ENCODE results near the gene CDKN1B.

The CDKN1B gene

DNA sequence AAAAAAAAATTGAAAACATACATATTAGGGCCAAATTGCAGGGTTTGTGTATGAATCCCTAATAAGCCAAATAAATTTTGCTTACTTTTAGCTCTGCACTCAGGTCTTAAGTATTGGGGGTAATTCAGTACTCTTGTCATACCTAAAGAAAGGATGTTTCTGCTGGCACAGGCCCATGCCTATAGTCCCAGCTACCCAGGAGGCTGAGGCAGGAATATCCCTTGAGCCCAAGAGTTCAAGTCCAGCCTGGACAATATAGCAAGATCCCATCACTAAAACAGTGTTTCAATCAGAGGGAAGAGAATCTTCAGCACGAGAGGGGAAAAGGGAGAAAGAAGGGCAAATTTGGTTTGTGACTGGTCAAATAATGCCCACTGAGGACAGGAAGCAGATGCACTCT, 17.8 kb upstream of the CDKN1B start:
- ChIA-PET POLR2A (no interaction called here), CTCF (interaction anchor here (1.0 to 1.4 kb wide), 2 partner anchors 16 to 323 kb away, joined by 3 to 5 read pairs; no protein-coding TSS in a partner anchor)
- TF ChIP-seq, protein P1, sequence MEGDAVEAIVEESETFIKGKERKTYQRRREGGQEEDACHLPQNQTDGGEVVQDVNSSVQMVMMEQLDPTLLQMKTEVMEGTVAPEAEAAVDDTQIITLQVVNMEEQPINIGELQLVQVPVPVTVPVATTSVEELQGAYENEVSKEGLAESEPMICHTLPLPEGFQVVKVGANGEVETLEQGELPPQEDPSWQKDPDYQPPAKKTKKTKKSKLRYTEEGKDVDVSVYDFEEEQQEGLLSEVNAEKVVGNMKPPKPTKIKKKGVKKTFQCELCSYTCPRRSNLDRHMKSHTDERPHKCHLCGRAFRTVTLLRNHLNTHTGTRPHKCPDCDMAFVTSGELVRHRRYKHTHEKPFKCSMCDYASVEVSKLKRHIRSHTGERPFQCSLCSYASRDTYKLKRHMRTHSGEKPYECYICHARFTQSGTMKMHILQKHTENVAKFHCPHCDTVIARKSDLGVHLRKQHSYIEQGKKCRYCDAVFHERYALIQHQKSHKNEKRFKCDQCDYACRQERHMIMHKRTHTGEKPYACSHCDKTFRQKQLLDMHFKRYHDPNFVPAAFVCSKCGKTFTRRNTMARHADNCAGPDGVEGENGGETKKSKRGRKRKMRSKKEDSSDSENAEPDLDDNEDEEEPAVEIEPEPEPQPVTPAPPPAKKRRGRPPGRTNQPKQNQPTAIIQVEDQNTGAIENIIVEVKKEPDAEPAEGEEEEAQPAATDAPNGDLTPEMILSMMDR (IDR thresholded peaks at IDR 0.05; ENCODE audit: control extremely low read depth, extremely low read depth, low read depth, missing control alignments) = no peak
- DNase-seq (ENCODE audit: extremely low spot score) = no peak

DNA sequence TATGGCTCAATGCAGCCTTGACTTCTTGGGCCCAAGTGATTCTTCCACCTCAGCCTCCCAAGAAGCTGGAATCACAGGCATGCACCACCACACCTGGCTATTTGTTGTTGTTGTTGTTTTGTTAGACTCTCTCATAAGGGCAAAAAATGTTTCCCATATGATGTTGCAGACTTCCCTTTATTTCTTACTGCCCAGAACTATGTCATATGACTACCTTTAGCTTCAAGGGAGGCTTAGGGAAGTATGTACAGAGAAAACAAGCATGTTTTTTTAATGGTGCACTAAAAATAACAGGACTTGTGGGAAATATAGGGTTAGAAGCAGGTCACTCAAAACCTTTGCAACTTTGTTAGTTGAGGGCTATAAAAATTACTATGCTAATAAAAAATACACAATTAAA, 16.9 kb upstream of the CDKN1B start:
- ChIA-PET CTCF (interaction anchor here (1.4 to 2.1 kb wide), 2 partner anchors 136 to 324 kb away, joined by 3 to 8 read pairs; no protein-coding TSS in a partner anchor), POLR2A (no interaction called here)
- DNase-seq (ENCODE audit: extremely low spot score) = no peak
- TF ChIP-seq, protein P1 (IDR thresholded peaks at IDR 0.05; ENCODE audit: control extremely low read depth, extremely low read depth, low read depth, missing control alignments) = no peak

DNA sequence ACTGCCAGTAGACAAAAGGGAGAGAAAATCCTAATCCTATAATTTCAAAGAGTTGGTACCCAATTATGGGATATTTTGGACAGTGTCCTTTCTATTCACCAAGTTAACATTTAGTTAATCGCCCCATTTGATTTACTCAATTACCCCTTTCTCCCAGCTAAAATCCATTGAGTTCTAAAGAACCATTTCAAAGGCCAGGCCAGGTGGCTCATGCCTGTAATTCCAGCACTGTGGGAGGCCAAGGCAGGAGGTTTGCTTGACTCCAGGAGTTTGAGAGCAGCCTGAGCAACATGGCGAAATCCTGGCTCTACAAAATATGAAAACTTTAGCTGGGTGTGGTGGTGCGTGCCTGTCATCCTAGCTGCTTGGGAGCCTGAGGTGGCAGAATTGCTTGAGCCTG, 15.7 kb upstream of the CDKN1B start:
- TF ChIP-seq, protein P1 (IDR thresholded peaks at IDR 0.05; ENCODE audit: control extremely low read depth, extremely low read depth, low read depth, missing control alignments) = no peak
- ChIA-PET POLR2A (no interaction called here), CTCF (interaction anchor here (0.7 to 2.3 kb wide), 5 partner anchors 10 to 325 kb away, joined by 3 to 9 read pairs (median 6); no protein-coding TSS in a partner anchor)
- DNase-seq (ENCODE audit: extremely low spot score) = no peak

DNA sequence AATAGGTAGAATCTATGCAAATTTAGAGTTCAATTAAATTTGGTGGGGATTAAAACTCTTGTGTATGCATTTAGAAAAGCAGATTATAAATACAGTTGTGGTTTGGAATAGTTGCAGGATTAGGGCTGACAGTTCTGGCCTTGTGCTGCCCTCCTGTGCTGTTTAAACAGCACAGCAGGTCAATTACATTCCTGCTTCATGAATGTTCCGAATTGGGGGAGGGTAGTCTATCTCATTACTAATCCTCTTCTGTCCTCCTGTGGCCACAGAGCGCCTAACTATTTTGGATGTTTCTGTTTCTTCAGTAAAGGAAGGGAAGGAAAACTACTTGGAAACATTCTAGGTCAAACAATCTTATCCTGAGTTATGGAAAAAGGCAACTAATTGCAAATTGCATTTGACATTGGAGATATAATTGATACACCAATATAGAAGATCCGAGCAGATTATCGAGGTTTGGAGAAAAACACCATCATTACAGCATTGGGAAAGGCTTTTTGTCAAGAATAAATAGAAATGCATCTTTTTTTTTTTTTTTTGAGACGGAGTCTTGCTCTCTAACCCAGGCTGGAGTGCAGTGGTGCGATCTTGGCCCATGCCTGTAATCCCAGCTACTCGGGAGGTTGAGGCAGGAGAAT, 12.5 kb upstream of the CDKN1B start:
- ChIA-PET CTCF (interaction anchor here (1.0 to 2.1 kb wide), 11 partner anchors 9 to 377 kb away, joined by 3 to 9 read pairs (median 3); no protein-coding TSS in a partner anchor), POLR2A (no interaction called here)
- peak; percentile 42 for DNase-seq (ENCODE audit: extremely low spot score)
- TF ChIP-seq, protein P1 (IDR thresholded peaks at IDR 0.05; ENCODE audit: control extremely low read depth, extremely low read depth, low read depth, missing control alignments) = peak; percentile 78

DNA sequence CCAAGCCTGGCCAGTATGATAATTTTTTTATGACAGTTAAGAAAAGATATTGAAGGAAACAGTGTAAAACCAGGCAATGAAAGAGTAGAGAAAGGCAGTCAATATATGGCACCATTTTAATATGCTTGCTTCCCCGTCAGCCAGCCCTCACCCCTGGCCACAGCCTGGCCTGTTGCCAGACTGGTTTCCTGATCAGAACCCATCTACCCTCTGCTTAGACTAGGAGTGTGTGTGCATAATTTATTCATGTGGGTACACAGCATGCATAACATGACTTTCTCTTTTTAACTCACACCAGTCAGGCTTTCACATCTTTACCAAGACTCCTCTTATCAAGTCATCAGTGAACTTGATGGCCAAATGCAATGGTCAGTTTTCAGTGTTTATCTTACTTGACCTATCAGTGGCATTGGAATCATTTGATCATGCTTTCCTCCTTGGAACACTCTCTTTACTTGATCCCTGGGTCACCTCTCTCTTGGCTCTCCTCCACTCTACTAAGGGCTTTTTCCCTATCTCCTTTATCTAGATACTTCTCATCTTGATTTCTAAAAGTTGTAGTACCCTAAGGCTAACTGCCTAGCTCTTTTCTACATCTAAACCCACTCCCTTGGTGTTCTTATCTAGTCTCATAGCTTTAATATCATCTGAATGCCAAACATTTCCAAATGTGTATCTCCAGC, 11.2 kb upstream of the CDKN1B start:
- POLR2A ChIA-PET = no interaction called here
- DNase-seq (ENCODE audit: extremely low spot score) = no peak
- CTCF ChIA-PET = interaction anchor here (0.7 to 2.1 kb wide), 8 partner anchors 8 to 379 kb away, joined by 3 to 9 read pairs (median 4); partner anchors contain the start of gene CDKN1B

DNA sequence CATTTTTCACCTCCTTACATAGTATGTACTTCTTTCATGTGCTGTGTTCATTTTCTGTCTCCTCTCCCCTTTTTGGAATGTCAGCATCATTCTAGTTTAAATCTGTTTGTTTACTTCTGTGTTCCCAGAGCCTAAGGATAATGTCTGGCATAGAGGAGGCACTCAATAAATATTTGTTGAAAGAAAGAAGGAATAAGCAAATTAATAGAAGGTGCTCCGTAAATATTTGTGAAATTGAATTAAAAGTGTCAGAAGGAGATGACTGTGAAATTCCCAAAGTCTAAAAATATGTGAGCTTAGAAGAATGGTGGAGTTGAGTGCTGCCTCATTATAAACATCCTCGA, 3.3 kb upstream of the CDKN1B start:
- TF ChIP-seq, protein P1 (IDR thresholded peaks at IDR 0.05; ENCODE audit: control extremely low read depth, extremely low read depth, low read depth, missing control alignments) = no peak
- ChIA-PET POLR2A (interaction anchor here (1.0 kb wide), 1 partner anchor 8 kb away, joined by 4 read pairs; no protein-coding TSS in a partner anchor), CTCF (interaction anchor here (0.8 to 5.1 kb wide), 11 partner anchors 8 to 350 kb away, joined by 3 to 36 read pairs (median 4); partner anchors contain the start of gene DDX47)
- DNase-seq (ENCODE audit: extremely low spot score) = no peak

More for the DNA sequence above, 11.2 kb upstream of the CDKN1B start:
- TF ChIP-seq, protein P1 (IDR thresholded peaks at IDR 0.05; ENCODE audit: control extremely low read depth, extremely low read depth, low read depth, missing control alignments) = no peak
